Lower leg skin (tissue), 4 donors: ENCODE measurements around the gene CRK. TPM values are rescaled to one million over a fixed set of nuclear protein-coding genes. Genes with fewer than 3 reads are reported as not detected.
"Not testable (repeated sequence)": the region's sequence is repeated elsewhere in the genome, so short reads cannot be mapped to it uniquely, and the experiment has no call there.

ENCODE experiments used
- DNase-seq, 2 donors: peaks; one replicate each; pipeline ENCODE4 v3.0.0-alpha.2; 2019; ENCODE audit warnings: low spot score in 2 of 2
- H3K4me3 ChIP-seq: fragments of 200-600 bp; sonication (generic); 2 replicates; pipeline ENCODE4 v1.5.1; 2017; ENCODE audit warnings: mild to moderate bottlenecking, low read depth; ENCODE audit not compliant: poor library complexity, severe bottlenecking
- CTCF ChIP-seq, 3 donors: fragments of 450-650 bp; IDR thresholded peaks; one replicate each; pipeline ENCODE4 v1.5.1; 2016; ENCODE audit warnings: antibody characterized with exemption in 3 of 3, mild to moderate bottlenecking in 3 of 3, moderate library complexity in 2 of 3
- POLR2A ChIP-seq, 2 donors: fragments of 450-650 bp; IDR thresholded peaks; one replicate each; pipeline ENCODE4 v1.6.1; 2016 to 2017; ENCODE audit warnings: antibody characterized with exemption in 2 of 2, mild to moderate bottlenecking in 1 of 2, moderate library complexity in 1 of 2
- WGBS, 2 donors: methylation state at CpG; one replicate each; pipeline ENCODE4 v1.1.5; 2018; 5-methylcytosine and 5-hydroxymethylcytosine counted together
- intact Hi-C: fragments of 100-400 bp; cut with DNase I; formaldehyde crosslinking; loops from one replicate; pipeline ENCODE4 v1.15.0; 2023; ENCODE audit warnings: low total_unique reads
- total RNA-seq, 4 donors: library from RNA; depleted of rRNA; stranded (reverse); fragments of >200 nt; gene quantifications; one replicate each; pipeline ENCODE4 v1.1.0, GENCODE V29; 2016

Gene CRK
- total RNA-seq, 4 donors from 2014 or later, result 48.2 to 70.0 (median 50.7) TPM

GRCh38 chr17:1461198-1461944 lies 5.3 kb upstream of the CRK start:
- TF ChIP-seq POLR2A (IDR thresholded peaks at IDR 0.05), result no peak
- no peak for TF ChIP-seq CTCF (IDR thresholded peaks at IDR 0.05)
- 88 to 89% methylated on average over 18 of the region's 18 CpGs for WGBS, 2 donors
- intact Hi-C loops, result no loop called here
- H3K4me3 ChIP-seq, result no peak overlapping the region
- DNase-seq, result no peak

- peak; percentile 42 to 91 for DNase-seq
- TF ChIP-seq CTCF (IDR thresholded peaks at IDR 0.05), result no peak
- TF ChIP-seq POLR2A (IDR thresholded peaks at IDR 0.05), result no peak
- H3K4me3 ChIP-seq, result no peak overlapping the region
- intact Hi-C loops, result no loop called here
- 5 to 12% methylated on average over 6 of the region's 6 CpGs for WGBS, 2 donors
Observed at GRCh38 chr17:1460233-1460632, 4.2 kb upstream of the CRK start.

GRCh38 chr17:1455291-1455796 lies 688 bp downstream of the CRK start:
- TF ChIP-seq POLR2A (IDR thresholded peaks at IDR 0.05) (no peak), CTCF (IDR thresholded peaks at IDR 0.05) (peak in 1 of 3 donors; percentile 51)
- WGBS, 2 donors, result 0 to 1% methylated on average over 22 to 30 of the region's 31 CpGs
- intact Hi-C loops, result no loop called here
- peak overlapping the region; percentile 86 for H3K4me3 ChIP-seq
- DNase-seq, result peak; percentile 51 to 95

DNA sequence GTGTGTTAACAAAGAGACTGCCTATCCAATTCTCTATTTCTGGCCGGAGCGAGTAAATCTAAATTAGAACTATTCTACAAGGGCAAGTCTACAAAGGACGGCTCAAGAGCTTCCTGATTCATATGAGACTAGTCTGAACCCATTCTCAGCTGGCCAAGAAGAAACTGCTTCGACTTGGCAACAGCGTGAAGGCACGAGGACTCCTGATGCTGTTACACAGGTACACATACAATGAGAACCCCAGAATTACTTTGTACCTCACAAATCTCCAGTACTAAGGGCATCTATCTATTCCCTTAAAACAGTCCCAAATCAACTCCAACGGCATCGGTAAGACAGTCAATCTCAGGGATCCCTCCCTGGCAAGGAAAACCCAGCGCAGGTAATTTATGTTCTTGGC lies 1.5 kb downstream of the CRK start:
- DNase-seq, result no peak
- no peak overlapping the region for H3K4me3 ChIP-seq
- intact Hi-C loops, result no loop called here
- TF ChIP-seq CTCF (IDR thresholded peaks at IDR 0.05), result no peak
- no peak for TF ChIP-seq POLR2A (IDR thresholded peaks at IDR 0.05)
- WGBS, 2 donors, result 26% methylated on average over 9 of the region's 9 CpGs

GRCh38 chr17:1453694-1454093 lies 2.3 kb downstream of the CRK start:
- H3K4me3 ChIP-seq, intact Hi-C loops: not testable (repeated sequence)
- 90 to 93% methylated on average over 11 of the region's 11 CpGs for WGBS, 2 donors

GRCh38 chr17:1452836-1453235 lies 3.2 kb downstream of the CRK start:
- no peak for TF ChIP-seq POLR2A (IDR thresholded peaks at IDR 0.05)
- no peak for TF ChIP-seq CTCF (IDR thresholded peaks at IDR 0.05)
- intact Hi-C loops, result no loop called here
- DNase-seq, result no peak
- H3K4me3 ChIP-seq, result no peak overlapping the region
- WGBS, 2 donors, result 60 to 63% methylated on average over 5 of the region's 5 CpGs

More at GRCh38 chr17:1453694-1454093, 2.3 kb downstream of the CRK start:
- DNase-seq, result not testable (repeated sequence)

DNA sequence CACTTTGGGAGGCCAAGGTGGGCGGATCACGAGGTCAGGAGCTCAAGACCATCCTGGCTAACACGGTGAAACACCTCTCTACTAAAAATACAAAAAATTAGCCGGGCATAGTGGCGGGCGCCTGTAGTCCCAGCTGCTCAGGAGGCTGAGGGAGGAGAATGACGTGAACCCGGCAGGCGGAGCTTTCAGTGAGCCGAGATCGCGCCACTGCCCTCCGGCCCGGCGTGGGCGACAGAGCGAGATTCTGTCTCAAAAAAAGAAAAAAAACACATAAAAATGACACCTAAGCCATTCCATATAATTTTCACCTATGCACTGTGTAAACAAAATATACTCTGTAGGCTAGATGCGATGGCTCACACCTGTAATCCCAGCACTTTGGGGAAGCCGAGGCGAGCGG lies 5.8 kb downstream of the CRK start:
- H3K4me3 ChIP-seq, intact Hi-C loops, DNase-seq: not testable (repeated sequence)
- 97 to 98% methylated on average over 21 of the region's 21 CpGs for WGBS, 2 donors
